Heart right ventricle (tissue), 16 donors: ENCODE measurements around the gene FAM20B. TPM values are rescaled to one million over a fixed set of nuclear protein-coding genes. Genes with fewer than 3 reads are reported as not detected.
A peak's percentile ranks its signal among the peaks of the same experiment; 100 is the strongest.
"Not testable (repeated sequence)": the region's sequence is repeated elsewhere in the genome, so short reads cannot be mapped to it uniquely, and the experiment has no call there.

Source experiments
- ATAC-seq, 8 donors: fragments of 200-7000 bp; cut with Tn5 transposase; one replicate each; pipeline ENCODE4 v1.9.1; 2020; ENCODE audit warnings: mild to moderate bottlenecking in 8 of 8, moderate library complexity in 8 of 8, moderate number of reproducible peaks in 1 of 8
- DNase-seq, 2 donors: peaks; one replicate each; pipeline ENCODE4 v3.0.0-alpha.2; 2020
- H3K27ac ChIP-seq, 10 donors: fragments of 200-600 bp; sonication (generic) in 2 of 10; one replicate each; pipeline versions ENCODE4 v1.5.0 to v1.8.0; 2020 to 2022; ENCODE audit warnings: mild to moderate bottlenecking in 3 of 10
- H3K27me3 ChIP-seq, 7 donors: fragments of 200-600 bp; one replicate each; pipeline ENCODE4 v1.8.0; 2021 to 2022; ENCODE audit warnings: mild to moderate bottlenecking in 2 of 7
- H3K36me3 ChIP-seq, 9 donors: fragments of 200-600 bp; sonication (generic) in 1 of 9; one replicate each; pipeline versions ENCODE4 v1.5.0 to v1.8.0; 2020 to 2022; ENCODE audit warnings: mild to moderate bottlenecking in 2 of 9
- H3K4me1 ChIP-seq, 9 donors: fragments of 200-600 bp; sonication (generic) in 1 of 9; one replicate each; pipeline versions ENCODE4 v1.5.0 to v1.8.0; 2020 to 2022; ENCODE audit warnings: mild to moderate bottlenecking in 4 of 9
- H3K4me3 ChIP-seq, 10 donors: fragments of 200-600 bp; sonication (generic) in 2 of 10; one replicate each; pipeline versions ENCODE4 v1.5.0 to v1.8.0; 2020 to 2022; ENCODE audit warnings: mild to moderate bottlenecking in 7 of 10, moderate library complexity in 2 of 10
- H3K9me3 ChIP-seq, 11 donors: fragments of 200-600 bp in 10 of 11; sonication (generic) in 2 of 11; one replicate each; pipeline versions ENCODE4 v1.5.0 to v1.8.0; 2013 to 2022; ENCODE audit warnings: mild to moderate bottlenecking in 2 of 11, control low read depth in 1 of 11, moderate library complexity in 1 of 11
- CTCF ChIP-seq, 9 donors: fragments of 200-600 bp; sonication (generic) in 2 of 9; IDR thresholded peaks; one replicate each; pipeline versions ENCODE4 v1.5.0 to v1.8.0; 2021 to 2022; ENCODE audit warnings: antibody characterized with exemption in 9 of 9, mild to moderate bottlenecking in 5 of 9, moderate library complexity in 1 of 9
- WGBS, 2 donors: extraction: QIAGEN DNeasy Blood & Tissue Kit; methylation state at CpG; one replicate each; pipeline ENCODE4 v1.1.7; 2013; ENCODE audit warnings: inconsistent platforms in 1 of 2; 5-methylcytosine and 5-hydroxymethylcytosine counted together
- intact Hi-C, 10 donors: fragments of 100-400 bp; cut with DNase I; formaldehyde crosslinking; loops; one replicate each; pipeline versions ENCODE4 v1.11.1 to v1.14.2; 2022
- polyA plus RNA-seq, 2 donors: library from polyadenylated mRNA; stranded (reverse); fragments of 200-250 nt; gene quantifications; one replicate each; pipeline ENCODE4 v1.2.3, GENCODE V29; 2013
- total RNA-seq, 10 donors: library from RNA; stranded (reverse); fragmentation: NEBNext Ultra II Directional in 3 of 10; extraction: Animal tissue kit (Norgen Biotek cat#: 25700) in 3 of 10; gene quantifications; one replicate each; pipeline versions ENCODE4 v1.2.1 to v1.2.4, GENCODE V29; 2021 to 2023
- donor health status: Arrhythmogenic right ventricular cardiomyopathy.
- donor health status: ischemic (EF 13 %, LVEDD 7.1; RV severe dilation, severe dysfunction).
- donor health status: healthy with polysubstance abuse.
- donor health status: DM: no; HTN: yes; CAD: no.
- donor health status: DM: no; HTN: no; CAD: no.
- donor health status: ischemic (EF 25% LVEDD 6.9; RV normal size, moderate dysfunction).
- donor health status: ischemic (EF 25% LVEDD 5.7; RV mildly dilated, moderate dysfunction).
- donor health status: healthy.
- donor health status: DM: yes; HTN: yes; CAD: no.
- donor health status: Ischemic cardiomyopathy.
- donor health status: ischemic (EF 35%, LVEDD 5.7; RV mildly dilated, moderate dysfunction).
- donor health status: nonischemic (EF 11% LVEDD 7.7; RV severe dilation, severe dysfunction).
- donor health status: DM: yes; HTN: yes; CAD: no.
- donor health status: PGD.
- donor health status: ischemic (EF 29% LVEDD 5.4; RV normal size, mild dysfunction).
- donor health status: nonischemic (EF 23%, LVEDD 6.1; RV moderate dilation, normal function).

Gene FAM20B
- total and polyA plus RNA-seq, 12 donors = 11.9 to 63.4 (median 50.3) TPM

- WGBS, 2 donors = 92 to 94% methylated on average over 1 of the region's 1 CpG
- H3K9me3 ChIP-seq = no peaks in the 10 kb centered on the region
- ATAC-seq (peak in 3 of 8 donors; percentile 31 to 50 (median 40)), DNase-seq (no peak)
- peak overlapping the region in 2 of 10 donors; percentile 24 to 43 for H3K27ac ChIP-seq
- no peaks in the 10 kb centered on the region for H3K36me3 ChIP-seq
- no peaks in the 10 kb centered on the region for H3K27me3 ChIP-seq
- H3K4me3 ChIP-seq = no peak overlapping the region
- no peak for TF ChIP-seq CTCF (IDR thresholded peaks at IDR 0.05)
- intact Hi-C loops = no loop called here
- H3K4me1 ChIP-seq = peaks cover 0 to 92% (median 67%) of the 10 kb centered on the region in 9 donors
Measured at GRCh38 chr1:179034720-179035119, 9.0 kb downstream of the FAM20B start.

DNA sequence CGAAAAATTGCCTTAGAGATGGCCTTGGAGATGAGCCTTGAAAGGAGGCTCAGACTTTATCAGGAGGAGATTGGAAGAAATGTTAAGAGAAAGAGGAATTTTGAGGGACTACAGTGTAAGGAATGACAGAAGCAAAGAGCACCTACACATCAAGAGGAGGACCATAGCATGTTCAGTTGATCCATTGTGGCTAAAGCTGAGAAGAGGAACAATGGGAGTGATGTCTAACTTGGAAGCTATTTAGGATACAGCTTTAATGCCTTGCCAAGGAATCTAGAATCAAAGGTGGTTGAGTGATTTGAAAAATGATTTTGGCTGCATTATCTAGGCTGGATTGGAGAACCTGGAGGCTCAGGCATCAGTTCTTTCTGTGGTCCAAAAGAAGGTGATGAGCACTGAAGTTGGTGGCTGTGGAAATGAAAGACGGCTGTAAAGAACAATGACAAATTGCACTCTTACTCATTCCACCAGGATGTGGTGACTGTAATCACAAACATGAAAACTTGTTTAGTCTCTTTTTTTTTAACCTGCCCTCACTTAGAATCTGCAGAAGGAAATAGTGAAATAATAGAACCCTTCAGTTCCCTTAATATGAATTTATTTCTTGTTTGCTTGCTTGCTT, 11.3 kb downstream of the FAM20B start:
- no peak for DNase-seq
- no peaks in the 10 kb centered on the region for H3K9me3 ChIP-seq
- intact Hi-C loops = loop anchor here in 1 of 10 donors (1.0 kb wide), 1 partner anchor 21 kb away; no protein-coding TSS in a partner anchor
- WGBS, 2 donors = 78 to 85% methylated on average over 2 of the region's 2 CpGs
- no peak for ATAC-seq
- no peaks in the 10 kb centered on the region for H3K27me3 ChIP-seq
- no peaks in the 10 kb centered on the region for H3K36me3 ChIP-seq
- no peak for TF ChIP-seq CTCF (IDR thresholded peaks at IDR 0.05)
- H3K27ac ChIP-seq = no peak overlapping the region
- H3K4me1 ChIP-seq = peaks cover 0 to 69% (median 50%) of the 10 kb centered on the region in 9 donors
- no peak overlapping the region for H3K4me3 ChIP-seq

- H3K27ac ChIP-seq = no peak overlapping the region
- no peaks in the 10 kb centered on the region for H3K9me3 ChIP-seq
- DNase-seq = no peak
- TF ChIP-seq CTCF (IDR thresholded peaks at IDR 0.05) = no peak
- intact Hi-C loops = no loop called here
- no peak overlapping the region for H3K4me3 ChIP-seq
- peaks cover 0 to 3% (median 0%) of the 10 kb centered on the region in 9 donors for H3K36me3 ChIP-seq
- 17 to 26% methylated on average over 1 of the region's 1 CpG for WGBS, 2 donors
- ATAC-seq = no peak
- no peaks in the 10 kb centered on the region for H3K27me3 ChIP-seq
- peaks cover 0 to 53% (median 34%) of the 10 kb centered on the region in 9 donors for H3K4me1 ChIP-seq
Measured at GRCh38 chr1:179038528-179039281, 13.0 kb downstream of the FAM20B start.

- peaks cover 0 to 43% (median 24%) of the 10 kb centered on the region in 9 donors for H3K4me1 ChIP-seq
- WGBS, 2 donors = 66 to 77% methylated on average over 6 of the region's 9 CpGs
- intact Hi-C loops, H3K4me3 ChIP-seq, H3K27me3 ChIP-seq, H3K27ac ChIP-seq, DNase-seq, H3K9me3 ChIP-seq, ATAC-seq: not testable (repeated sequence)
- peaks cover 0 to 12% (median 0%) of the 10 kb centered on the region in 9 donors for H3K36me3 ChIP-seq
Measured at GRCh38 chr1:179039502-179040174, 13.9 kb downstream of the FAM20B start.

- peaks cover 0 to 17% (median 0%) of the 10 kb centered on the region in 9 donors for H3K36me3 ChIP-seq
- WGBS, 2 donors = 85 to 94% methylated on average over 16 to 27 of the region's 27 CpGs
- H3K9me3 ChIP-seq, H3K27me3 ChIP-seq, ATAC-seq, DNase-seq, intact Hi-C loops, H3K27ac ChIP-seq, H3K4me3 ChIP-seq: not testable (repeated sequence)
- peaks cover 0 to 38% (median 19%) of the 10 kb centered on the region in 9 donors for H3K4me1 ChIP-seq
Measured at GRCh38 chr1:179040175-179040551, 14.5 kb downstream of the FAM20B start.
